GM19438 (cell line): ENCODE results near the gene ACP7.
"Not testable (repeated sequence)": the region's sequence is repeated elsewhere in the genome, so short reads cannot be mapped to it uniquely, and the experiment has no call there.

ENCODE experiments used
- ATAC-seq: cut with Tn5 transposase; IDR thresholded peaks from one replicate; pipeline ENCODE4 v1.9.1; 2021; ENCODE audit warnings: low read depth; ENCODE audit not compliant: unreplicated experiment

The ACP7 gene

DNA sequence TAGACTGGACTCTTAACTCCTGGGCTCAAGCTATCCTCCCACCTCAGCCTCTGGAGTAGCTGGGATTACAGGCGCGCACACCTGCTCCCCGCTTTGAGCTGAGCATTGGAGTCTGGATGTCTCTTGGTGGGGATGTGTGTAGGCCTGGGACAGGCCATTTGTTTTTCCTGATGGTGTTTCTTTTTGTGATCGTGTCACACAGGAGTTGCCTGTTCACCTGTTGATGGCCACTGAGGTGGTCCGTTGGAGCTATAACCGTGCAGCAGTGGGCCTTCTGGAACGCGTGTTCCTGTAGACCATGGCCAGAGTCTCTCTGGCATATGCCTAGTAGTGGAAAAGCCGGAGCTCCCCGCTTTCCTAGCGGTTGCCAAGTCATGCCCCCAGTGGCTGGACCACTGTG is 44.9 kb downstream of the ACP7 start:
- no peak for ATAC-seq

DNA sequence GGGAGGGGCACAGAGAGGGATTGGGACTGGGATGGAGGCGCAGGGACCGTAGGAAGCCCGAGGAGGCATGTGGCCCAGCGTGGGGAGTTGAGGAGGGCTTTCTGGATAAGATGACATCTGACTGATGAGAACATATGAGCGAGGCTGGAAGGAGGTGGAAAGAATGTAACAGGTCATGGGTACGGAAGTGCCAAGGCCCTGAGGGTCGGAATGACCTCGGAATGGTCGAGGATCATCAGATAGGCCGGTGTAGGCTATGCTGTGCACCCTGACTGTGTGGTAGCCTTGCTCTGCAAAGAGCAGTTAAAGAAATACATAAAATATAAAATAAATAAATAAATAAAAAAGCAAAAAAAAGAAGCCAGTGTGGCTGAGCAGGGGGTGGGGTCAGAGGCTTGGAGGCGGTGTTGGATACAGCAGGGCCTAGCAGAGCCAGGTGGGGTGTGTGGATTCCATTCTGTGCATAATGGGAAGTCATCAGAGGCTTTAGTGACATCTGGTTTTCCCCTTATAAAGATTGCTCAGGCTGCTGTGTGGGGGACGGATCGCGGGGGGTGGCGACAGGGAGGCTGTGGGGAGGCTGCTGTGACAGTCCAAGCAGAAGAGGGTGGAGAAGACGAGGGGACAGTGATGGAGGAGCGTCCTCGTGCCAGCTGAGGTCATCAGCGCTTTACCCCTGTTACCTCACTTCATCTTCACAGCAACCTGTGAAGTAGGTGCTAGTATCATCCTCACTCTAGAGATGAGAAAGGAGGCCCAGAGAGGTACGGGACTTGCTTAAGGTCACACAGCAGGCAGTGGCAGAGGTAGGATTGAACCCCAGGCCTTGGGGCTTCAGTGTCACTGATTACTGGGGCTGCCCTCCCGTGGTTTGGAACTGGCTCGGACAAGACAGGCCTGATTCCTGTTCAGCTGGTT is 46.4 kb downstream of the ACP7 start:
- ATAC-seq = no peak

DNA sequence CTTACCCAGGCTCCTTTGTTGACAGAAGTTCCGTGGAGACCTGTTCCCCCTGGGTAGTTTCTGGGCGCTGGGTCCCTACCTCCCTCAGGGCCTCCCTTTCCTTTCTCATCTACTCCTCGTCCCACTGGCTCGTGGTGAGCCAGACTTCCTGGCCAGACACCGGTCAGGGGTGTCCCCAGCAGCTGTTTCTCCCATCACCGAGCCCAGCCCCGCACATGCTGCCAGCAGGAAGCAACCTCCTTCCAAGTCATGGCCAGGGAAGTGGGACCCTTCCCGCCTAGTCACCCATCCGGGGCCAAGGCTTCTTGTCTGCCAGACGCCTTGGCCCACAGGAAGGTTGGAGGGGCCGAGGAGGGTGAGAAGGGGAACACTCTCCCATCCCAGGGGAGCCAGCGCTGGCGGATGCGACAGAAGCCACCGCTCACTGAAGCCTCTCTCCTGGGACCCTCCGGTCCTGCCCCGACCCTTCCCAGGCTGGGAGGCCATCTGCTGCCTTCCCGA is 47.1 kb downstream of the ACP7 start:
- ATAC-seq = no peak

DNA sequence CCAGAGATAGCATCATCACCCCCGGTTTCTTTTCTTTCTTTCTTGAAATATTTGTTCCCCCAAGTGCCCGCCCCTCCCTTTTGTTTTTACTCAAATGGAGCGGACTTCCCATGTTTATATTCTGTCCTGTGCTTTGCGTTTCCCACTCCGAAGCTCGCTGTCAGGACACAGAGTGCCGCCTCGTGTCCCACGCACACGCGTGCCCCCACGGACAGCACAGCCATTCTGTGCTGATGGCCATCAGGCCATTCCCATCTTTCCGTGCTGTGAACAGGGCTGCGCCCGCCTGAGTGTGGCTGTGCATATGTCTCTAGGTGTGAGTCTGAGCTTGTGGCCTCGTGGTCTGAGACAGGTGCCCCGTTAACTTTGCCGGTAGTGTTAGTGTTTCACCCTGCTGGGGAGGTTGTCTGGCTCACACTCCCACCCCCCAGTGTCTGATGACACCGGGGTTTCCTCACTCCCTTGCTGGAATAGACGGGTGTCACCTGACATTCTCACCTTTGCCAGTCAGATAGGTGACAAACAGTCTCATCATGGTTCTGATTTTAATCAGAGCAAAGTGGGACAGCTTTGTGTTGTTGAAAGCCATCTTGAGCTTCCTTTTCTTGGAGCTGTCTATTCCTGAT is 48.3 kb downstream of the ACP7 start:
- no peak for ATAC-seq

DNA sequence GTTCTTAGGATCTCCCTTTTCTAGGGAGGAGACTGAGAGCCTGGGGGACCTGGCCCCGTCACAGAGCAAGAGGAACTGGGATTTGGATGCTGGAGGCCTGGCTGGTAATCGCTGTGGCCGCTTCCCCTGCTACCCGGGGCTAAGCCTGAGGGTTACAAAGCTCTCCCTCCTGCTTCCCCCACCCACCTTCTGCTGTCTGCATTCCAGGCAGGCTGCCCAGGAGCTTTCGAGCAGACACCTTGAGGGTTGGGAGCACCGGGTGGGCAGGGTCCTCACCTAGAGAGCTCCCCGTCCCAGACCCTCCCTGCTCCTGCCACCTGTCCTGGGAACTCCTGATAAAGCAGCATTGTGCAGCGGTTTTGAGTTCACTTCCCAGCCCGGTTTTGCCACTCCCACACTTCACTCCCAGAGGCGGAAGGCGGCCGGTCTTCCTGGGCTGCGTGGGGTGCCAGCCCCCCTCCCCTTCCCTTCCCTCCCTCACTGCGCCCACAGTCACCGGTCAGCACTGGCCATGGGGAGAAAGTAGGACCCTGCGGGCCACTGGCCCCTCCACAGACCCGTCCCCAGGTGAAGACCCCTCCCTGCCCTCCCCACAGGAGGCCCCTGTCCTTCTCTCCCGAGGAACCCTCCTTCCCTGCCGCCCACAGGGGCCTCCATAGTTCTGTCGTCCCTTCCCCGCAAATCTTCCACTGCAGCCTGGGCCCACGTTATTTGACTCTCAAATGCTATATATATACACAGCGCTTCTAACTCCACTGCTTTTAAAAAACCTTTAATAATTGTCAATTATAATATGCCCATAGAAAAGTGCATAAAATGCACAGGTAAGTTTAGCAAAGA is 49.5 kb downstream of the ACP7 start:
- ATAC-seq = no peak

DNA sequence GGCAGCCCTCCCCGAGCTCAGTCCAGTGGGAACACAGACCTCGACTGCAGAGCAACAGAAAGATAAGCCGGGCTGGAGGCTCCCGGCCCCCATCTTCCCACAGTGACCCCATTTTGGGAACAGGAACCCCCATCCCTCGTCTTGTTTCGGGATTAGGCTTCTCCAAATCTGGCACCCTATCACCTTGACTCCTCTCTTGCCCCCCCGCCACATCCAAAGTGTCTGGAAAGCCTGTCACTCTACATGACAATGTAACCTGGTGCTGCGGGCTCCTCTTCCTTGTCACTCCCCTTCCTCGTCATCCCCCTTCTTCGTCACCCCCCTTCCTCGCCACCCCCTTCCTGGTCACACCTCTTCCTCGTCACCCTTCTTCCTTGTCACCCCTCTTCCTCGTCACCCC is 51.5 kb downstream of the ACP7 start:
- ATAC-seq = no peak

DNA sequence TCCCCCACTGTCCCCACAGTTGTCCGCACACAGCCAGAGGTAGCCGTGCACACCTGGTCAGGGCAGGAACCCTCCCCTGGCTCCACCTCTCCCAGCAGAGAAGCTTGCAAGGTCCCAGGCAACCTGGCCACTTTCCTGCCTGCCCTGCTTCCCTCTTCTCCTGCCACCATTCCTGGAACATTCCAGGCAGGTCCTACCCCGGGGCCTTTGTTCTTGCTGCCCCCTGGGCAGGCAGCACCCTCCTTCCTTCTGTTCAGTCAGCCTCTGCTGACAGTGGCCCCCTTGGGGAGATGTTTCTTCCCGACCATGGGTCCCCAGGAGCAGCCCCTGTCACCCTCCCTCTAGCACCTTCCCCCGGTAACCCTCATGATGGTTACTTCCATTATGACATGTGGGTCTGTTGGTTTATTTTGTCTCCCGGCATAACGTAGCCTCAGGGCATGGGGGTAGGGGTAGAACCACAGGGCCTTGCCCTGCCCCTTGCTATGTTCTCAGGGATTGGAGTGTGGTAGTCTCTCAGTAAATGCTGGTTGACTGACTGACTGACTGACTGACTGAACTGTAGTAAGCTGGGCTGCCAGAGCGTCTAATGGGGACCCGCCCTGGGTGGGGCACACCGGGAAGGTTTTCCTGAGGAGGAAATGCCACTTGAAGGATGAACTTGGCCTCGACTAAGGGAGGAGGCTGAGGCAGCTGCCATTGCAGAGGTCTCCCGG is 52.2 kb downstream of the ACP7 start:
- ATAC-seq = no peak

DNA sequence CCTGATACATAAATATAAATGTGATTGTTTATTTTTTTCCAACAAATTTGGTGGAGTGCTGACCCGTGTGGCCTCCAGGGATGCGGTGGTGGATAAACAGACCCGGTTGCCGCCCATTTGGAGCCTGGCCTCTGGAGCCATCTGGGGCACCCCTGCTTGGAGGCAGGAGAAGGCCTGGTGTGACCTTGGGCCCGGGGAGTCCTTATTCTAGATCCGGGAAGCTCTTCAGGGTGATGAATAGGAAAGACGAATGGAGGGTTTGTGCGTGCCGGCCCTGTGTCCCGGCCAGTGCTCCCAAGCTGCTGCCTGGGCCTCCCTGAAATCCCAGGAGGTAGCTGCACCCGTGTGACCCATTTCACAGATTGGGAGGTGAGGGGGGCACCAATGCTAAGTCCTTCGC is 53.0 kb downstream of the ACP7 start:
- no peak for ATAC-seq

DNA sequence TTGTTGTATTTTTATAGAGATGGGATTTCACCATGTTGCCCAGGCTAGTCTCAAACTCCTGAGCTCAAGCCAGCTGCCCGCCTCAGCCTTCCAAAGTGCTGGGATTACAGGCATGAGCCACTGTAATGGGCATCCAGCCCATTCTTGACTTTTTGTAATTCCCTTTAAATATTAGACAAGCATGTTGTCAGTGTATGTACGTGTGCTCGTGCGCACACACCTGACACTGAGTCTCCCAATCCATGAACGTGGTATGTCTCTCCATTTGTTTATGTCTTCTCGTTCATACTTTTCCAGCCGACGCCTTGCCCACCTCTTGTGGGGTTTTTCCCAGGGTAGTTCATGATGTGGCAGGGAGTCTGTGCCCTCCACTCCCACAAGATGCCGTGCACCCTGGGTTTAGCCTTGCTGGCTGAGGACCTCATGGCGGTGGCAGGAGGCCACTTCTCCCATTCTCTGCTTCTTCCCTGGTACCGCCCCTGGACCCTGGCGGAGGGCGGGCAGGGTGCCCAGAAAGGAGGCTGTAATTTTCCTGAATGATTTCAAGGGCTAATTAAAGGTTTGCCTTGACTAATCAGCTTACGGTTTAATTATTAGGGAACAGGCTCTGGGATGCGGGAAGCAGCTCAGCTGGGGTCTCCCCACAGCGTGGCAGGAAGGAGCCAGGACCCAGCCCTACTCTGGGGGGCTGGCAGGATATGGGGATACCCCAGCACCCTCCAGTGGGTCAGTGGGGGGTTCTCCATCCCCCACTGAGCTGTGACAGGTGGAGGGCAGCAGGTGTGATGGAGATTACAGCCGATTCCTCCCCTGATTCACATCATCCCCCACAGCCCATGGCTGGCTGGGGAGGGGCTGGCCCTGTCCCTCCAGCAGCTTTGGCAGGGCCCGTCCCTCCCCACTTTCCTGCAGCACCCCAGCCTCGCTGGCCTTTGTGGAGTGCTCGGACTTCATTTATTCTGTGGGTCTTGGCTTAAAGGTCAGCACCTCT is 54.3 kb downstream of the ACP7 start:
- no peak for ATAC-seq

DNA sequence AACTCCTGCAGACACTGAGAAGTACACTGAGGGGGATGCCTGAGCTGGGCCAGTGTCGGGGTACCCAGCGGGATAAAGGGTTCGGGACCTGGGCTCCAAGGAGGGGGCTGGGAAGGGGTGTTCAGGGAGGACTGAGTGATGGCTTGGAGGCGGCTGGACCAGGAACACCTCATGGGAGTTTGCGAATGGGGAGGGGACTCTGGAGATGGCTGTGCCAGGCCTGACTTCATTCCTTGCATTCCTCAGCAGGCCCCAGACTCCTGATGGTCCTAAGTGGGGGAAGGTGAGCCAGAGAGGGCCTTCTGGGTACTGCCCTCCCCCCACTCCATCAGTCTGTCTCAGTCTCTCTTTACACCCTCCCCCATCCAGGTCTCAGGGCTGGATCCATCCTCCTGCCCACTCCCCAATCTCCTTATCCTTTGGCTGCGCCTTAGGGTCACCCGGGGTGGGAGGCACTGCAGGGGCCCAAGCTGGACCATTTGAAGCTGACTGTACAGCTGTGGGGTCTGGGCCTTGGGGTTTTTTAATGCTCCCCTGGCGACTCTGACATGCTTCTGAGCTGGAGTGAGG is 55.2 kb downstream of the ACP7 start:
- ATAC-seq = no peak

DNA sequence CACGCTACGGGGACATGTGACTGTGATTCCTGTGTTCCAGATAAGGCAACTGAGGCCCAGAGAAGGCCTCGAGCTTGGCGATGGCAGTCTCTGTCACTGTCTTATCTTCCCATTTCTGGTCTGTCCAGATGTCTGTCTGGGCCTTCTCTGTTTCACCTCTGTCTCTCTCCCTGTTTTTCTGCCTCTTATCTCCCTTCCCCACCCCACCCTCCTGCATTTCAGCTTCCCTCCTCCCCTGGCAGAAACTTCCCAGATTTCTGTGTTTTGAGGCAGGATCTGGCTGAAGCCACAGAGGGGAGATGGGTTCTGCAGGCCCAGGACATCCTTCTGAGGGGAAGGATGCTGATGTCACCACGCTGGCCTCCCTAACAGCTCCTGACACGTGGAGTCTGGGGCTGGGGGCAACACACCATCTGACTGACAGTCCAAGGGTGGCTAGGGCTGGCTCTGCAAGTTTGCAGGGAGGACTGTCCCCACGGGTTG is 55.8 kb downstream of the ACP7 start:
- ATAC-seq = no peak

DNA sequence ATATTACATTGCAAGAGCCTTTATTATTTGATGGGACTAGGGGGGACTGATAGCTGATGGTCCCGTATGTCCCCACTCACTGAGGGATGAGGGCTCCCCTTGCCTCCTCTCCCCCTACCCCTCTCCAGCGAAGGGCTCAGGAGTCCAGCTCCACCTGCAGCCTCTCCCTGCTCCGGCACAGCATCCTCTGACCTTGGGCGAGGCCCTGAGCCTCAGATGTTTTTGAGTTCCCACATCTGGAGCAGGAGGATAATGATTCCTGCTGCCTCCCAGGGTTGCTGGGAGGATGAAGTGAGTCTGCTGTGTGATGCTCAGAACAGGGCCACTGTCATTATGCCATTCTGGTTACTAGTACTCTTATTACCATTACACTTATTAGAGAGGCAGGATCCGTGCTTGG is 56.4 kb downstream of the ACP7 start:
- ATAC-seq = no peak

DNA sequence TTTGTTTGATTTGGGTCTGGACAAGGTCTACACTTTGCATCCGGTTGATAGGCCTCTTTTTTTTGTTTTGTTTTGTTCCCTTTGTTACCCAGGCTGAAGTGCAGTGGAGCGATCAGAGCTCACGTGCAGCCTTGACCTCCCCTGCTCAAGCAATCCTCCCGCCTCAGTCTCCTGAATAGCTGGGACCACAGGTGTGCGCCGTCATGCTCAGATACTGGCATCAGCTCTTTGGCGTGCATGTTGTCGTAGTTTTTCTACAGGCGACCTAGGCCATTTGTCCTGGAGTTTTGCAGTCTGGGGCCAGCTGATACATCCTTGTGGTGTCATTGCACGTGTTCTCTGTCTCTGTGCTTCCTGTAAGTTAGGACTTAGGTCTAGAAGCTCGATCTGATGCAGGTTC is 57.8 kb downstream of the ACP7 start:
- no peak for ATAC-seq

DNA sequence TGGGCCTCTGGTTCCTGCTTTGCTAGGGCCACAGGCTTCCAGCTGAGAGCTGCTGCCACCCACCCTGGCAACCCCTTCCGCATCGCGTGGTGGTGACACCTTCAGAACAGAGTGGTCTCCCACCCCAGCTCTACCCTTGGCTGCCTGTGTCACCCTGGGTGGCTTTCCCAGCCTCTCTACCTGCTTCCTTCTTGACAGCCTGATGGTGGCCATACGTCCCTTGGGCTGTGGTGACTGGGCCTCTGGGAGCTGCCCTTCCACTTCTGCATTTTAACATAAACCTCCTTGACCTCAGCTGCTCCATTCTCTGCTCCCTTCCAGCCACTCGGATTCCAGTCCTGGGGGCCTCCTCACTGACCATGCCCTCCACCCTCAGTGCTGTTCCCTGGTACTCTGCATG is 58.5 kb downstream of the ACP7 start:
- no peak for ATAC-seq

DNA sequence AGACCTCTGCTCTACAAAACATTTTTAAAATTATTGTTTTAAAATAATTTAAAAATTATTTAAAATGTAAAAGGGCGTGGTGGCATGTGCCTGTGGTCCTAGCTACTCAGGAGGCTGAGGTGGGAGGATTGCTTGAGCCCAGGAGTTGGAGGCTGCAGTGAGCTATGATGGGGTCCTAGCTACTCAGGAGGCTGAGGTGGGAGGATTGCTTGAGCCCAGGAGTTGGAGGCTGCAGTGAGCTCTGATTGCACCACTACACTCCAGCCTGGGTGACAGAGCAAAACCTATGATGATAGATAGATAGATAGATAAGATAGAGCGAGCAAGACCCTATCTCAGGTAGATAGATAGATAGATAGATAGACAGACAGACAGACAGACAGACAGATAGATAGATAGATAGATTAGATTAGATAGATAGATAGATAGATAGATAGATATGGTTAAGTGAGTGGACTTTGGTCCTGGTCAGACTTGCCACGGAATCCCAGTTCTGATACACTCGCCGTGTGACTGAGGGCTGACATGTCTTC is 59.7 kb downstream of the ACP7 start:
- ATAC-seq = not testable (repeated sequence)

DNA sequence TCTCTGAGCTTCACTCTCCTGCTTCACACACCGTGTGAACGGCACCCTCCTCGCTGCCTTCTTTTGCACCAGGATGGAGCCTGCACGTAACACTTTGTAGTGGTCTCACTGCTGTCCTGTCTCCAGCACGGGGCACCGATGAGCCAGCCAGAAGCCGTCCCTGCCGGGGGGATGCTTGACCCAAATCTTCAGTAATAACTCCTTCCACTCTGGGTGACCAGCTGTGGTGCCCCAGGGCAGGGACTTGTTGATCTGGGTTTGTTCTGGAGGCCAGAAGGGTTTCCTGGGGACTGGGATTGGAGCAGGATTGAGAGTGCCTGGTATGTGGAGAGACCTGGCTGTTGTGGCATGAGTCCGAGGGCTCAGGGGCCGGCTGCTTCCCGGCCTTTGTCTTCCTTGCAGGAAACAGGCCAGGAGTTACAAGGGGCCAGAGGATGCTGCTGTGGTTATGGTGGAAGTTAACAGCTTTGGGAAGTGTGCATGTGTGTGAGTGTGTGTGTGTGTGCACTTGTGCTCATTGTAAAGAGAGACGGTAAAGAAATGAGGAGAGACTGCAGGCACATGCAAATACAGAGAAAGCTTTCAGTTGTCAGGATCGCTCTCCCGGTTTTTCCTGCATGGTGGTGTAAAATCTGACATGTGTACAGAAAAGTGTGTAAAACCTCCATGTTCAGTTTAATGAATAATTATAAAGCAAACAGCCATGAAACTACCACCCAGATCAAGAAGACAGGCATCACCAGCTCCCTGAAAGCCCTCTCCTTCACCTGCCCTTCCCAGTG is 60.3 kb downstream of the ACP7 start:
- ATAC-seq = no peak

DNA sequence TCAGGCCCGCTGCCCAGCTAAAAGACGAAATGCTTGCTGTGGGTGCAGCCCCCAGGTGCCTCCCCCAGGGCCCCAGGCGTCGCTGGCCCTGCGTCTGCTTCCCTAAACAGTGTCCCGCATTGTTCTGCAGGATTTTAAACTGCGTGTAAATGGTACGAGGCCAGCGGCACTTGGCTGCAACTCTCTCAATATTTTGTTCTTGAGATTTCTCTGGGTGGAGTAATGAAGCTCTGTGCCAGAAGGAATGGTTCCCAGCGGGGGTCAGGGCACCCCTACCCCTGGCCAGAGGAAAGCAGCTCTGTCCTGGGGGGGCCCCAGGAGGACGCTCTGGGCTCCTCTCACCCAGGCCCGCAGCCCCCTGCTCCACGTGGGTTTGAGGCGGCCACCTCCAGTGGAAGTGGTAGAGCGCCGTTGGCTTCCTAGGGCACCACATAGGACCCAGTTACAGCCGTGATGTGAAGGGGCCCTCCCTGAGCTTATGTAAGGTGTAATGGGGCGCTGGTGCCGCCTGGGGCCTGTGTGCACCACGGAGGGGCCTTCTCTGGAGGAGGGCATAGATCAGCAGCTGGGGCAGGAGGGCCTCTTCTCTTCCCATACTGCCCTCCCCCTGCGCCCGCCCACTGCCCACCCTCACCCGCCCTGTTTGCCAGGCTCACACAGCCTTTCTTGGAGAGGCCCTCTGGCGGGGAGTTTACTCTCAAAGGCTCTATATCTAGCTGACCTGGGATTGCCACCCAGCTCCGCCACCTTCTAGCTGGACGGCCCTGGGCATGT is 61.2 kb downstream of the ACP7 start:
- no peak for ATAC-seq
